B cell (primary cell): ENCODE results near the gene MAD1L1.

Source experiments
- CTCF ChIP-seq: fragments of 200-600 bp; IDR thresholded peaks from one replicate; pipeline ENCODE4 v1.8.0; 2022; ENCODE audit warnings: antibody characterized with exemption, mild to moderate bottlenecking
- EZH2 ChIP-seq: IDR thresholded peaks from 2 replicates; pipeline ENCODE4 v1.6.1; 2012; ENCODE audit warnings: borderline replicate concordance, low read depth, mild to moderate bottlenecking, moderate library complexity, low read length; ENCODE audit not compliant: insufficient read depth, poor library complexity, severe bottlenecking

- TF ChIP-seq EZH2, result no peak
- no peak for TF ChIP-seq CTCF
Measured at GRCh38 chr7:1959305-1959704, 273.4 kb downstream of the MAD1L1 start.
